Skeletal muscle tissue (tissue), 4 donors: ENCODE data around the gene KLLN. TPM values are rescaled to one million over a fixed set of nuclear protein-coding genes. Genes with fewer than 3 reads are reported as not detected.
"Not testable (repeated sequence)": the region's sequence is repeated elsewhere in the genome, so short reads cannot be mapped to it uniquely, and the experiment has no call there.

Source experiments
- H3K27ac ChIP-seq: one replicate; pipeline ENCODE4 v1.7.0; 2013; ENCODE audit warnings: mild to moderate bottlenecking, low read depth, low read length, inconsistent platforms
- H3K27me3 ChIP-seq, 3 donors: one replicate each; pipeline ENCODE4 v1.7.0; 2013; ENCODE audit warnings: low read length in 3 of 3; ENCODE audit not compliant: control insufficient read depth in 3 of 3, insufficient read depth in 3 of 3
- H3K36me3 ChIP-seq, 3 donors: one replicate each; pipeline ENCODE4 v1.7.0; 2013; ENCODE audit warnings: low read length in 3 of 3; ENCODE audit not compliant: control insufficient read depth in 3 of 3, insufficient read depth in 3 of 3
- H3K4me1 ChIP-seq, 3 donors: one replicate each; pipeline ENCODE4 v1.7.0; 2013; ENCODE audit warnings: low read length in 3 of 3, mild to moderate bottlenecking in 3 of 3; ENCODE audit not compliant: control insufficient read depth in 3 of 3, insufficient read depth in 3 of 3
- H3K4me3 ChIP-seq, 3 donors: one replicate each; pipeline ENCODE4 v1.7.0; 2013; ENCODE audit warnings: low read length in 3 of 3
- H3K9ac ChIP-seq, 3 donors: one replicate each; pipeline ENCODE4 v1.7.0; 2013; ENCODE audit warnings: low read length in 3 of 3, mild to moderate bottlenecking in 3 of 3, moderate library complexity in 2 of 3, low read depth in 1 of 3
- H3K9me3 ChIP-seq, 3 donors: one replicate each; pipeline ENCODE4 v1.7.0; 2013; ENCODE audit warnings: low read length in 3 of 3; ENCODE audit not compliant: control insufficient read depth in 3 of 3
- total RNA-seq: library from RNA; depleted of rRNA; stranded (reverse); fragments of >200 nt; gene quantifications from one replicate; pipeline ENCODE4 v1.2.3, GENCODE V29; 2014
- donor health status: Osteomylitis.

The KLLN gene
- total RNA-seq, 1 donor from 2014 or later = under 0.01 TPM

GRCh38 chr10:87860156-87860795 lies 3.1 kb downstream of the KLLN start:
- Histone ChIP-seq H3K4me1 (peaks cover 6 to 28% (median 9%) of the 10 kb centered on the region in 3 donors), H3K9ac (no peak overlapping the region), H3K27ac (no peak overlapping the region)

DNA sequence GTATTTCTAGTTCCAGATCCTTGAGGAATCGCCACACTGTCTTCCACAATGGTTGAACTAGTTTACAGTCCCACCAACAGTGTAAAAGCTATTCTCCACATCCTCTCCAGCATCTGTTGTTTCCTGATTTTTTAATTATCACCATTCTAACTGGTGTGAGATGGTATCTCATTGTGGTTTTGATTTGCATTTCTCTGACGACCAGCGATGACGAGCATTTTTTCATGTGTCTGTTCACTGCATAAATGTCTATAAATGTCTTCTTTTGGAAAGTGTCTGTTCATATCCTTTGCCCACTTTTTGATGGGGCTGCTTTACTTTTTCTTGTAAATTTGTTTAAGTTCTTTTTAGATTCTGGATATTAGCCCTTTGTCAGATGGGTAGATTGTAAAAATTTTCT lies 7.7 kb downstream of the KLLN start:
- not testable (repeated sequence) for H3K4me1 ChIP-seq, H3K9ac ChIP-seq, H3K27ac ChIP-seq, H3K36me3 ChIP-seq, H3K27me3 ChIP-seq, H3K9me3 ChIP-seq, H3K4me3 ChIP-seq

More at GRCh38 chr10:87860156-87860795, 3.1 kb downstream of the KLLN start:
- no peak overlapping the region for H3K4me3 ChIP-seq
- no peaks in the 10 kb centered on the region for H3K27me3 ChIP-seq
- H3K9me3 ChIP-seq = no peaks in the 10 kb centered on the region
- no peaks in the 10 kb centered on the region for H3K36me3 ChIP-seq

DNA sequence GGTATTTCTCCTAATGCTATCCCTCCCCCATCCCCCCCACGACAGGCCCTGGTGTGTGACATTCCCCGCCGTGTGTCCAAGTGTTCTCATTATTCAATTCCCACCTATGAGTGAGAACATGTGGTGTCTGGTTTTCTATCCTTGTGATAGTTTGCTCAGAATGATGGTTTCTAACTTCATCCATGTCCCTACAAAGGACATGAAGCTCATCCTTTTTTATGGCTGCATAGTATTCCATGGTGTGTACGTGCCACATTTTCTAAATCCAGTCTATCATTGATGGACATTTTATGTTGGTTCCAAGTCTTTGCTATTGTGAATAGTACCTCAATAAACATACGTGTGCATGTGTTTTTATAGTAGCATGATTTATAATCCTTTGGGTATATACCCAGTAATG lies 8.1 kb downstream of the KLLN start:
- not testable (repeated sequence) for H3K9me3 ChIP-seq, H3K36me3 ChIP-seq, H3K9ac ChIP-seq, H3K27ac ChIP-seq, H3K27me3 ChIP-seq, H3K4me3 ChIP-seq, H3K4me1 ChIP-seq

- Histone ChIP-seq H3K4me3 (no peak overlapping the region), H3K4me1 (peaks cover 0 to 2% (median 0%) of the 10 kb centered on the region in 3 donors), H3K9ac (no peak overlapping the region), H3K36me3 (no peaks in the 10 kb centered on the region), H3K9me3 (no peaks in the 10 kb centered on the region), H3K27ac (no peak overlapping the region), H3K27me3 (no peaks in the 10 kb centered on the region)
Observed at GRCh38 chr10:87852089-87852488, 11.2 kb downstream of the KLLN start.

GRCh38 chr10:87850742-87851205 lies 12.6 kb downstream of the KLLN start:
- Histone ChIP-seq H3K9me3 (no peaks in the 10 kb centered on the region), H3K4me3 (no peak overlapping the region), H3K27ac (no peak overlapping the region), H3K4me1 (peaks cover 0 to 2% (median 0%) of the 10 kb centered on the region in 3 donors), H3K27me3 (no peaks in the 10 kb centered on the region), H3K9ac (no peak overlapping the region), H3K36me3 (no peaks in the 10 kb centered on the region)

DNA sequence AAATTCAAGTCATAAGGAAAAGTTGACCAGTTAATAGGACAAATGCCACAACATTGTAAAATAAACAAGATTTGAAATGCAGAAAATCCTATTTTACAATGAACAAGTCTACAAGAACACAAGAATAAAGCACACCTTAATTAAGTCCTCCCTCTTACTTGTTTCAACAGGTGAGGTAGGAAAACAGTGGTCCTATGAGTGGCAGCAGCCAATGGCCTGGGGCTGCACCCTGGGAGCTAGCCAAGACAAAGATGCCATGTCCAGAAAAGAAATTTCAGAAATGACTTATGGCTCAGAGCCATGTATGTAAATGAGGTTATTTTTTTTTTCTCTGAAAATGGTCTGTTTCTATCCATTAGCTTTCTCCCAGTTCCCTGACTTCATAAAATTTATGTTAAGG lies 14.3 kb downstream of the KLLN start:
- Histone ChIP-seq H3K27ac (no peak overlapping the region), H3K27me3 (no peaks in the 10 kb centered on the region), H3K4me3 (no peak overlapping the region), H3K36me3 (no peaks in the 10 kb centered on the region), H3K9ac (no peak overlapping the region), H3K4me1 (peaks cover 0 to 2% (median 0%) of the 10 kb centered on the region in 3 donors), H3K9me3 (no peaks in the 10 kb centered on the region)

DNA sequence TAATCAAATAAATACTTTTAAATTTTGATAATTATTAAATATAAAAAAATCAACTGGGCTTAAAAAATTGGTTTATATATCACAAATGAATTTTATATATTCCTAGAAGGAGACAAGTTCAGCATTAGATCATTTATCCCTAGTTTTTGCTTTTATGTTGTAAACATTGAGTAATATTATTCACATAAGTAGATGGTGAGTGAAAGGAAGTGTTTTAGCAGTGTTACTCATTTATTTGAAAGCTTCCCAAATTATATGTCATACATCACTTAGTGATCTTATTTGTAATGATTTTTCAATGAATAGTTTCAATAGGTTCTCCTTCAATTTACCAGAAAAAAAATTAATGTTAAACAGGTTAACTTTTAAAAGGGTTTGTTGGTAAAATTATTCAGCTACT lies 15.8 kb downstream of the KLLN start:
- no peaks in the 10 kb centered on the region for H3K27me3 ChIP-seq
- no peak overlapping the region for H3K4me3 ChIP-seq
- H3K9me3 ChIP-seq = no peaks in the 10 kb centered on the region
- peaks cover 0 to 2% (median 0%) of the 10 kb centered on the region in 3 donors for H3K4me1 ChIP-seq
- H3K27ac ChIP-seq = no peak overlapping the region
- no peak overlapping the region for H3K9ac ChIP-seq
- no peaks in the 10 kb centered on the region for H3K36me3 ChIP-seq

DNA sequence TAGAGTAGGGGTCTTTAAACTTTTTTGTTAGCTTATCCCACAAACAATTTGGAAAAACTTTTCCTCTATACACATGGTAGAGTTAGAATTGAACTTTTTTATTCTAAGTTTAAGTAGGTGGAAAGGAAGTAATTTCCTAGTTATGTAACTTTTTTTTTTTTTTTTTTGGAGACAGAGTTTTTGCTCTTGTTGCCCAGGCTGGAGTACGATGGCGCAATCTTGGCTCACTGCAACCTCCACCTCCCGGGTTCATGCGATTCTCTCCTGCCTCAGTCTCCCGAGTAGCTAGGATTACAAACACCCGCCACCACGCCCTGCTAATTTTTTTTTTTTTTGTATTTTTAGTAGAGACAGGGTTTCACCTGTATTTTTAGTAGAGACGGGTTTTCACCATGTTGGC lies 16.6 kb downstream of the KLLN start:
- not testable (repeated sequence) for H3K4me1 ChIP-seq, H3K9me3 ChIP-seq, H3K27me3 ChIP-seq, H3K9ac ChIP-seq, H3K27ac ChIP-seq, H3K36me3 ChIP-seq, H3K4me3 ChIP-seq

GRCh38 chr10:87846023-87846422 lies 17.3 kb downstream of the KLLN start:
- Histone ChIP-seq H3K4me3 (no peak overlapping the region), H3K27me3 (no peaks in the 10 kb centered on the region), H3K4me1 (peaks cover 0 to 2% (median 0%) of the 10 kb centered on the region in 3 donors), H3K27ac (no peak overlapping the region), H3K36me3 (no peaks in the 10 kb centered on the region), H3K9ac (no peak overlapping the region), H3K9me3 (no peaks in the 10 kb centered on the region)

DNA sequence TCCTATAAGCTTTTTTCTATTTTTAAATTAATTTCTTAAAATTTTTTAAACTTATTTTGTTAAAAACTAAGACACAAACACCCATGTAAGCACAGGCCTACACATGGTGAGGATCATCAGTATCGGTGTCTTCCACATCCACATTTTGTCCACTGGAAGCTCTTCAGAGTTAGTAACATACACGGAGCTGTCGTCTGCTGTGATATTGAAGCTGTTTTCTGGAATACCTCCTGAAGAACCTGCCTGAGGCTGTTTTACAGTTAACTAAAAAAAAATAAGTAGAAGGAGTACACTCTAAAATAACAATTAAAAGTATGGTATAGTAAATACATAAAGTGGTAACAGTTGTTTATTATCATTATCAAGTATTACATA lies 17.7 kb downstream of the KLLN start:
- Histone ChIP-seq H3K36me3 (no peaks in the 10 kb centered on the region), H3K4me3 (no peak overlapping the region), H3K27ac (no peak overlapping the region), H3K9me3 (no peaks in the 10 kb centered on the region), H3K4me1 (no peaks in the 10 kb centered on the region), H3K27me3 (no peaks in the 10 kb centered on the region), H3K9ac (no peak overlapping the region)
